HEK293 (cell line): Measurements from ENCODE around the gene FGF7.

ENCODE experiments used
- CTCF ChIA-PET: fragments of 350-600 bp; formaldehyde crosslinking; extraction: SDS; loops from one replicate; lab custom pipeline; 2021; ENCODE audit warnings: antibody characterized with exemption; lab: Yijun Ruan, JAX
- POLR2A ChIA-PET: fragments of 300-600 bp; formaldehyde crosslinking; extraction: SDS; loops from one replicate; lab custom pipeline; 2020; ENCODE audit warnings: antibody characterized with exemption, inconsistent platforms; lab: Yijun Ruan, JAX
- H3K27ac ChIP-seq: fragments of 200-500 bp; sonication (Bioruptor generic); 2 replicates; pipeline ENCODE4 v1.5.1; 2014; ENCODE audit warnings: low read depth, low read length, control low read depth, inconsistent platforms; ENCODE audit errors: extremely low read depth
- H3K36me3 ChIP-seq, 2 experiments: fragments of 200-500 bp in 1 of 2; sonication (Bioruptor generic) in 1 of 2; 1 replicate in 1 of 2; 2 replicates in 1 of 2; pipeline ENCODE4 v1.5.1; 2014 to 2017; ENCODE audit warnings: inconsistent platforms in 2 of 2, low read length in 2 of 2; ENCODE audit not compliant: control insufficient read depth in 2 of 2, insufficient read depth in 1 of 2
- H3K4me1 ChIP-seq: fragments of 200-500 bp; sonication (Bioruptor generic); 2 replicates; pipeline ENCODE4 v1.5.1; 2014; ENCODE audit warnings: mild to moderate bottlenecking, low read length, inconsistent platforms; ENCODE audit not compliant: control insufficient read depth, insufficient read depth
- H3K4me3 ChIP-seq: 2 replicates; pipeline ENCODE4 v1.5.1; 2011; ENCODE audit warnings: low read depth, mild to moderate bottlenecking, control low read depth, low read length, moderate library complexity
- H3K9me3 ChIP-seq: fragments of 200-500 bp; sonication (Bioruptor generic); 2 replicates; pipeline ENCODE4 v1.5.1; 2014; ENCODE audit warnings: low read depth, low read length, inconsistent platforms; ENCODE audit not compliant: control insufficient read depth, insufficient read depth
- BCL11B ChIP-seq: fragments of 450-650 bp; formaldehyde crosslinking; IDR thresholded peaks from 2 replicates; pipeline ENCODE4 v1.5.1; 2016; ENCODE audit warnings: low read depth, missing biosample characterization, missing genetic modification characterization
- FEZF1 ChIP-seq: fragments of 450-650 bp; formaldehyde crosslinking; IDR thresholded peaks from 2 replicates; pipeline ENCODE4 v1.5.1; 2016; ENCODE audit warnings: missing biosample characterization, missing genetic modification characterization
- GFI1B ChIP-seq: fragments of 450-650 bp; formaldehyde crosslinking; IDR thresholded peaks from 2 replicates; pipeline ENCODE4 v1.5.1; 2016; ENCODE audit warnings: missing biosample characterization, missing genetic modification characterization
- HOXA7 ChIP-seq: sonication (generic); formaldehyde crosslinking; IDR thresholded peaks from 2 replicates; pipeline ENCODE4 v1.8.1; 2022; ENCODE audit warnings: missing genetic modification reagents, borderline replicate concordance
- HOXD13 ChIP-seq: sonication (generic); formaldehyde crosslinking; IDR thresholded peaks from 2 replicates; pipeline ENCODE4 v1.8.0; 2022; ENCODE audit warnings: missing genetic modification reagents, borderline replicate concordance
- MZF1 ChIP-seq: fragments of 450-650 bp; formaldehyde crosslinking; IDR thresholded peaks from 2 replicates; pipeline ENCODE4 v1.5.1; 2017; ENCODE audit warnings: missing biosample characterization, missing genetic modification characterization, borderline replicate concordance
- PRDM2 ChIP-seq: fragments of 450-650 bp; formaldehyde crosslinking; IDR thresholded peaks from 2 replicates; pipeline ENCODE4 v1.5.1; 2016; ENCODE audit warnings: missing biosample characterization, missing genetic modification characterization, borderline replicate concordance
- WT1 ChIP-seq: fragments of 450-650 bp; formaldehyde crosslinking; IDR thresholded peaks from 2 replicates; pipeline ENCODE4 v1.5.1; 2016; ENCODE audit warnings: missing biosample characterization, missing genetic modification characterization
- ZBTB49 ChIP-seq: fragments of 450-650 bp; formaldehyde crosslinking; IDR thresholded peaks from 2 replicates; pipeline ENCODE4 v1.5.1; 2016; ENCODE audit warnings: missing biosample characterization, missing genetic modification characterization, low read depth
- ZFHX2 ChIP-seq: fragments of 450-650 bp; formaldehyde crosslinking; conservative IDR thresholded peaks from 2 replicates; pipeline ENCODE4 v1.5.1; 2016; ENCODE audit warnings: missing biosample characterization, missing genetic modification characterization
- ZNF157 ChIP-seq: fragments of 450-650 bp; formaldehyde crosslinking; IDR thresholded peaks from 2 replicates; pipeline ENCODE4 v1.5.1; 2016; ENCODE audit warnings: missing biosample characterization, missing genetic modification characterization
- ZNF169 ChIP-seq: fragments of 450-650 bp; formaldehyde crosslinking; IDR thresholded peaks from 2 replicates; pipeline ENCODE4 v1.5.1; 2016; ENCODE audit warnings: missing biosample characterization, missing genetic modification characterization
- ZNF211 ChIP-seq: fragments of 450-650 bp; formaldehyde crosslinking; IDR thresholded peaks from 2 replicates; pipeline ENCODE4 v1.5.1; 2016; ENCODE audit warnings: low read depth, missing biosample characterization, missing genetic modification characterization
- ZNF280C ChIP-seq: fragments of 450-650 bp; formaldehyde crosslinking; IDR thresholded peaks from 2 replicates; pipeline ENCODE4 v1.5.1; 2016; ENCODE audit warnings: missing biosample characterization, missing genetic modification characterization
- ZNF423 ChIP-seq: fragments of 450-650 bp; formaldehyde crosslinking; IDR thresholded peaks from 2 replicates; pipeline ENCODE4 v1.5.1; 2016; ENCODE audit warnings: missing biosample characterization, missing genetic modification characterization
- ZNF514 ChIP-seq: fragments of 450-650 bp; formaldehyde crosslinking; IDR thresholded peaks from 2 replicates; pipeline ENCODE4 v1.5.1; 2016; ENCODE audit warnings: missing biosample characterization, missing genetic modification characterization
- ZNF549 ChIP-seq: fragments of 450-650 bp; IDR thresholded peaks from 2 replicates; pipeline ENCODE4 v1.5.1; 2018; ENCODE audit warnings: missing biosample characterization, missing genetic modification characterization, mild to moderate bottlenecking, inconsistent platforms, moderate library complexity
- ZNF624 ChIP-seq: fragments of 450-650 bp; formaldehyde crosslinking; IDR thresholded peaks from 2 replicates; pipeline ENCODE4 v1.5.1; 2017; ENCODE audit warnings: missing biosample characterization, missing genetic modification characterization
- ZNF645 ChIP-seq: fragments of 450-650 bp; formaldehyde crosslinking; IDR thresholded peaks from 2 replicates; pipeline ENCODE4; 2016; ENCODE audit warnings: missing biosample characterization, missing genetic modification characterization
- ZNF670 ChIP-seq: fragments of 450-650 bp; formaldehyde crosslinking; IDR thresholded peaks from 2 replicates; pipeline ENCODE4 v1.5.1; 2016; ENCODE audit warnings: missing biosample characterization, missing genetic modification characterization, low read depth

FGF7 gene

GRCh38 chr15:49380912-49381311 lies 42.1 kb upstream of the FGF7 start:
- H3K27ac ChIP-seq = no peak overlapping the region
- TF ChIP-seq HOXA7 (CRISPR knock-in tag) (no peak), ZNF624 (tag by site-specific recombination) (no peak)
- TF ChIP-seq, all 188 proteins: peak for 0
- Histone ChIP-seq H3K4me1 (no peaks in the 10 kb centered on the region), H3K4me3 (no peak overlapping the region), H3K36me3 (no peaks in the 10 kb centered on the region), H3K9me3 (no peaks in the 10 kb centered on the region)
- CTCF ChIA-PET = no interaction called here
- POLR2A ChIA-PET = no interaction called here

- no peaks in the 10 kb centered on the region for H3K9me3 ChIP-seq
- CTCF ChIA-PET = no interaction called here
- POLR2A ChIA-PET = no interaction called here
- H3K36me3 ChIP-seq = no peaks in the 10 kb centered on the region
- no peak for TF ChIP-seq ZNF169 (tag by site-specific recombination)
- TF ChIP-seq ZFHX2 = no peak
- TF ChIP-seq ZNF157 (tag by site-specific recombination) = no peak
- TF ChIP-seq ZNF670 (tag by site-specific recombination) = no peak
- TF ChIP-seq ZBTB49 (tag by site-specific recombination) = no peak
- TF ChIP-seq HOXD13 (CRISPR knock-in tag) = no peak
- H3K4me3 ChIP-seq = no peak overlapping the region
- no peak overlapping the region for H3K27ac ChIP-seq
- H3K4me1 ChIP-seq = no peaks in the 10 kb centered on the region
Measured at GRCh38 chr15:49382394-49382793, 40.6 kb upstream of the FGF7 start.

- H3K27ac ChIP-seq = no peak overlapping the region
- CTCF ChIA-PET = no interaction called here
- POLR2A ChIA-PET = no interaction called here
- no peak overlapping the region for H3K4me3 ChIP-seq
- no peaks in the 10 kb centered on the region for H3K9me3 ChIP-seq
- no peaks in the 10 kb centered on the region for H3K36me3 ChIP-seq
- no peaks in the 10 kb centered on the region for H3K4me1 ChIP-seq
- TF ChIP-seq GFI1B (no peak), FEZF1 (tag by site-specific recombination) (no peak), ZNF423 (tag by site-specific recombination) (no peak), ZNF169 (tag by site-specific recombination) (no peak), WT1 (no peak), ZNF624 (tag by site-specific recombination) (no peak), ZNF211 (tag by site-specific recombination) (no peak), MZF1 (tag by site-specific recombination) (no peak), ZNF514 (tag by site-specific recombination) (no peak), ZNF645 (tag by site-specific recombination) (no peak), ZNF280C (tag by site-specific recombination) (no peak), ZNF549 (tag by site-specific recombination) (no peak), BCL11B (tag by site-specific recombination) (no peak), PRDM2 (tag by site-specific recombination) (no peak)
Measured at GRCh38 chr15:49383266-49383665, 39.8 kb upstream of the FGF7 start.
